MM.1S (cell line): ENCODE measurements around the gene PI4KA.

Experiments
- EZH2 ChIP-seq: fragments of 300-600 bp; sonication (generic); optimal IDR thresholded peaks from 2 replicates; pipeline ENCODE3; 2017; ENCODE audit warnings: low read depth, mild to moderate bottlenecking, antibody characterized with exemption, low read length, mixed read lengths
- EZH2phosphoT487 ChIP-seq: fragments of 300-600 bp; sonication (generic); IDR thresholded peaks from 2 replicates; pipeline ENCODE4 v1.6.1; 2018; ENCODE audit warnings: antibody characterized with exemption, low read length
- TF ChIP-seq, protein P1 (sequence below): fragments of 300-600 bp; sonication (generic); IDR thresholded peaks from 2 replicates; pipeline ENCODE4 v1.5.1; 2016; ENCODE audit warnings: antibody characterized with exemption, low read length, mixed read lengths

DNA sequence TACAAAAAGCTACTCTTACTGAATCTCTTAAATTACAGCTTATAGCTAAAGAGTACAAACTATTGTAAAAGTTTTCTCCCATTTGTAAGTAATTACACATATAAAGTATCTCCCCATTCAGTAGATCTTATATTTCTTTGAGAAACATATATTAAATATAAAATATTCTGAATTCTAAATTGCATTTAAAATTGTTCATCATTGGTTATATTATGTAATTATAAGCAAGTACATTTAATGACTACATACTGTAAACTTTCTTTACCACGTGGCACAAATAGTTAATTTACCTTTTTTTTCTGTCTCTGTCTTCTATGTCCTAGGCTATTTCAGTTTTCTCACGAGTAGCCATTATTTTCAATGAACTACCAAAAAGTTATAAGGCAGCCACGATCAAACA is 185.9 kb downstream of the PI4KA start:
- TF ChIP-seq EZH2phosphoT487, result no peak
- TF ChIP-seq EZH2, result no peak
- TF ChIP-seq, protein P1, sequence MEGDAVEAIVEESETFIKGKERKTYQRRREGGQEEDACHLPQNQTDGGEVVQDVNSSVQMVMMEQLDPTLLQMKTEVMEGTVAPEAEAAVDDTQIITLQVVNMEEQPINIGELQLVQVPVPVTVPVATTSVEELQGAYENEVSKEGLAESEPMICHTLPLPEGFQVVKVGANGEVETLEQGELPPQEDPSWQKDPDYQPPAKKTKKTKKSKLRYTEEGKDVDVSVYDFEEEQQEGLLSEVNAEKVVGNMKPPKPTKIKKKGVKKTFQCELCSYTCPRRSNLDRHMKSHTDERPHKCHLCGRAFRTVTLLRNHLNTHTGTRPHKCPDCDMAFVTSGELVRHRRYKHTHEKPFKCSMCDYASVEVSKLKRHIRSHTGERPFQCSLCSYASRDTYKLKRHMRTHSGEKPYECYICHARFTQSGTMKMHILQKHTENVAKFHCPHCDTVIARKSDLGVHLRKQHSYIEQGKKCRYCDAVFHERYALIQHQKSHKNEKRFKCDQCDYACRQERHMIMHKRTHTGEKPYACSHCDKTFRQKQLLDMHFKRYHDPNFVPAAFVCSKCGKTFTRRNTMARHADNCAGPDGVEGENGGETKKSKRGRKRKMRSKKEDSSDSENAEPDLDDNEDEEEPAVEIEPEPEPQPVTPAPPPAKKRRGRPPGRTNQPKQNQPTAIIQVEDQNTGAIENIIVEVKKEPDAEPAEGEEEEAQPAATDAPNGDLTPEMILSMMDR, result no peak
